ENCODE data around the gene CNKSR2. TPM values are rescaled to one million over a fixed set of nuclear protein-coding genes. Genes with fewer than 3 reads are reported as not detected.

Gene CNKSR2
- total RNA-seq, 1 experiment from 2014 or later = 1.5 TPM

GRCh38 chrX:21655901-21656586 lies 281.8 kb downstream of the CNKSR2 start:
- Histone ChIP-seq H3K79me2 (ENCODE audit: low read depth) (no peaks in the 10 kb centered on the region), H3K27ac (no peak overlapping the region), H3K4me3 (no peak overlapping the region), H3F3A (ENCODE audit: insufficient read depth, low read depth) (peaks cover 5% of the 10 kb centered on the region; the same call in 1 of the 2 replicates), H3K9me2 (ENCODE audit: insufficient read depth) (no peaks in the 10 kb centered on the region), H3K4me1 (replicated peaks; ENCODE audit: insufficient read depth) (peaks cover 11% of the 10 kb centered on the region), H3K9me3 (ENCODE audit: insufficient read depth, low read depth) (no peaks in the 10 kb centered on the region), H3K4me2 (no peak overlapping the region), H3K36me3 (ENCODE audit: low read depth) (no peaks in the 10 kb centered on the region), H4K20me1 (ENCODE audit: insufficient read depth) (no peaks in the 10 kb centered on the region), H2AFZ (no peak overlapping the region), H3K27me3 (ENCODE audit: insufficient read depth, low read depth) (no peaks in the 10 kb centered on the region)
- DNase-seq = no peak
- no TSS peak for BruUV-seq (replicated peaks)
- TF ChIP-seq EZH2 (IDR thresholded peaks at IDR 0.05; ENCODE audit: low read depth) (no peak), CTCF (conservative IDR thresholded peaks at IDR 0.05) (no peak)
- intact Hi-C loops (cut with micrococcal nuclease; ENCODE audit: unreplicated experiment) = no loop called here
- POLR2A ChIA-PET (ENCODE audit: unreplicated experiment) = no interaction called here
- CTCF ChIA-PET = no interaction called here

GRCh38 chrX:21656587-21657317 lies 282.5 kb downstream of the CNKSR2 start:
- peaks cover 8% of the 10 kb centered on the region; the same call in 1 of the 2 replicates for H3F3A ChIP-seq (ENCODE audit: insufficient read depth, low read depth)
- H2AFZ ChIP-seq = no peak overlapping the region
- no peaks in the 10 kb centered on the region for H3K79me2 ChIP-seq (ENCODE audit: low read depth)
- H3K9me3 ChIP-seq (ENCODE audit: insufficient read depth, low read depth) = no peaks in the 10 kb centered on the region
- no peak overlapping the region for H3K27ac ChIP-seq
- no peak overlapping the region for H3K4me3 ChIP-seq
- H3K9me2 ChIP-seq (ENCODE audit: insufficient read depth) = no peaks in the 10 kb centered on the region
- peaks cover 14% of the 10 kb centered on the region for H3K4me1 ChIP-seq (replicated peaks; ENCODE audit: insufficient read depth)
- intact Hi-C loops (cut with micrococcal nuclease; ENCODE audit: unreplicated experiment) = no loop called here
- POLR2A ChIA-PET (ENCODE audit: unreplicated experiment) = no interaction called here
- H3K36me3 ChIP-seq (ENCODE audit: low read depth) = no peaks in the 10 kb centered on the region
- no peaks in the 10 kb centered on the region for H3K27me3 ChIP-seq (ENCODE audit: insufficient read depth, low read depth)
- no peak overlapping the region for H3K4me2 ChIP-seq
- H4K20me1 ChIP-seq (ENCODE audit: insufficient read depth) = no peaks in the 10 kb centered on the region
- TF ChIP-seq EZH2 (IDR thresholded peaks at IDR 0.05; ENCODE audit: low read depth) = no peak
- TF ChIP-seq CTCF (conservative IDR thresholded peaks at IDR 0.05) = no peak
- BruUV-seq (replicated peaks) = no TSS peak
- CTCF ChIA-PET = no interaction called here
- no peak for DNase-seq

- DNase-seq = no peak
- no TSS peak for BruUV-seq (replicated peaks)
- Histone ChIP-seq H3K9me2 (ENCODE audit: insufficient read depth) (no peaks in the 10 kb centered on the region), H2AFZ (no peak overlapping the region), H3K27ac (no peak overlapping the region), H3K27me3 (ENCODE audit: insufficient read depth, low read depth) (no peaks in the 10 kb centered on the region), H3K4me1 (replicated peaks; ENCODE audit: insufficient read depth) (peaks cover 19% of the 10 kb centered on the region), H3K4me3 (no peak overlapping the region), H4K20me1 (ENCODE audit: insufficient read depth) (no peaks in the 10 kb centered on the region), H3K9me3 (ENCODE audit: insufficient read depth, low read depth) (no peaks in the 10 kb centered on the region), H3K4me2 (no peak overlapping the region), H3K36me3 (ENCODE audit: low read depth) (no peaks in the 10 kb centered on the region), H3F3A (ENCODE audit: insufficient read depth, low read depth) (peaks cover 13% of the 10 kb centered on the region; the same call in 1 of the 2 replicates), H3K79me2 (ENCODE audit: low read depth) (no peaks in the 10 kb centered on the region)
- intact Hi-C loops (cut with micrococcal nuclease; ENCODE audit: unreplicated experiment) = no loop called here
- TF ChIP-seq CTCF (conservative IDR thresholded peaks at IDR 0.05) = no peak
- no peak for TF ChIP-seq EZH2 (IDR thresholded peaks at IDR 0.05; ENCODE audit: low read depth)
- ChIA-PET CTCF (no interaction called here), POLR2A (ENCODE audit: unreplicated experiment) (interaction anchor here (0.6 kb wide), 1 partner anchor 58 kb away, joined by 4 read pairs; no protein-coding TSS in a partner anchor)
Measured at GRCh38 chrX:21657318-21658151, 283.3 kb downstream of the CNKSR2 start.
